GM18499 (cell line): ENCODE data around the gene OR52J3.

ENCODE experiments used
- ATAC-seq: cut with Tn5 transposase; IDR thresholded peaks from one replicate; pipeline ENCODE4 v1.9.1; 2021; ENCODE audit warnings: moderate number of reproducible peaks; ENCODE audit not compliant: insufficient read depth, unreplicated experiment

OR52J3 gene

DNA sequence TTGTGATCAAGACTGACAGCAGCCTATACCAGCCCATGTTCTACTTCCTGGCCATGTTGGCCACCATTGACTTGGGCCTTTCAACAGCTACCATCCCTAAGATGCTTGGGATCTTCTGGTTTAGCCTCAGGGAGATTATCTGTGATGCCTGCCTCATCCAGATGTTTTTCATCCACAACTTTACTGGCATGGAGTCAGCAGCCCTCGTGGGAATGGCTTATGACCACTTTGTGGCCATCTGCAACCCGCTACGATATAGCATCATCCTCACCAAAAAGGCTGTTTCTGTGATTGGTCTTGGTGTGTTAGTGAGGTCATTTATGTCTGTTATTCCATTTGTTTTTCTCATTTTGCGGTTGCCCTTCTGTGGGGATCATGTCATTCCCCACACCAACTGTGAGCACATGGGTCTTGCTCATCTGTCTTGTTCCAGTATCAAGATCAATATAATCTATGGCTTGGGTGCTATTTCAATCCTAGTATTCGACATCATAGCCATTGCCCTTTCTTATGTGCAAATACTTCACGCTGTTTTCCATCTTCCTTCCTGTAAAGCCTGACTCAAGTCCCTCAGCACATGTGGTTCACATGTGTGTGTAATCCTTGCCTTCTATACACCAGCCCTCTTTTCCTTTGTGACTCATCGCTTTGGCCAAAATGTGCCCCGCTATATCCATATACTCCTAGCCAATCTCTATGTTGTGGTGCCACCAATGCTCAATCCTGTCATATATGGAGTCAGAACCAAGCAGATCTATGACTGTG lies 46.7 kb downstream of the OR52J3 start:
- ATAC-seq = no peak

DNA sequence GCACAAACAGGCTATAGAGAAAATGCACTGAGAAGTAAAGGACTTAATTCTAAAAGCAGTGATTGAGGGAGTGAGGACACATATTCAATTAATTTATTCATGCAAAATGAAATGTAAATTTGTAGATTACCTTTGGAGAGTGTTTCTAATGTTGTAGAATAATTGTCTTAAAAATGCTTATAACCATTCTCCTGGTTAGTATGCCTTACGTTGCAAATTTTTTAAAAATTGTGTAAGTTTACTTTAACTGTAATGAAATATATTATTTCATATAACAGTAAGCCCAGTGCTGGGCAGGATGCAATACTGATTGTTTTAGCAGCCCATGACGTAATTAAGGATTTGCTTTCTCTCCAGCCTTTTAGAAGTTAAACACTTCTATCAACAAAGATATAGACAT lies 49.7 kb downstream of the OR52J3 start:
- ATAC-seq = no peak
